Measurements from ENCODE around the gene COL28A1. TPM values are rescaled to one million over a fixed set of nuclear protein-coding genes. Genes with fewer than 3 reads are reported as not detected.

The COL28A1 gene
- total RNA-seq, 3 donors from 2014 or later: 0.08 to 0.10 TPM; not detected in 1

- ATAC-seq: no peak
- Mint-ChIP-seq H3K27me3 (ENCODE audit: low read depth) (peaks cover 4% of the 10 kb centered on the region), H3K4me3 (no peak overlapping the region), H3K9me3 (no peaks in the 10 kb centered on the region), H3K4me1 (ENCODE audit: low read depth) (no peaks in the 10 kb centered on the region), H3K36me3 (ENCODE audit: insufficient read depth) (no peaks in the 10 kb centered on the region)
- no peak for DNase-seq
Measured at GRCh38 chr7:7323921-7324320, 211.8 kb downstream of the COL28A1 start.

- H3K4me1 Mint-ChIP-seq (ENCODE audit: low read depth): no peaks in the 10 kb centered on the region
- H3K9me3 Mint-ChIP-seq: no peaks in the 10 kb centered on the region
- H3K36me3 Mint-ChIP-seq (ENCODE audit: insufficient read depth): no peaks in the 10 kb centered on the region
- H3K27me3 Mint-ChIP-seq (ENCODE audit: low read depth): peaks cover 4% of the 10 kb centered on the region
- no peak for ATAC-seq
- DNase-seq: no peak
- no peak overlapping the region for H3K4me3 Mint-ChIP-seq
Measured at GRCh38 chr7:7323352-7323751, 212.3 kb downstream of the COL28A1 start.

DNA sequence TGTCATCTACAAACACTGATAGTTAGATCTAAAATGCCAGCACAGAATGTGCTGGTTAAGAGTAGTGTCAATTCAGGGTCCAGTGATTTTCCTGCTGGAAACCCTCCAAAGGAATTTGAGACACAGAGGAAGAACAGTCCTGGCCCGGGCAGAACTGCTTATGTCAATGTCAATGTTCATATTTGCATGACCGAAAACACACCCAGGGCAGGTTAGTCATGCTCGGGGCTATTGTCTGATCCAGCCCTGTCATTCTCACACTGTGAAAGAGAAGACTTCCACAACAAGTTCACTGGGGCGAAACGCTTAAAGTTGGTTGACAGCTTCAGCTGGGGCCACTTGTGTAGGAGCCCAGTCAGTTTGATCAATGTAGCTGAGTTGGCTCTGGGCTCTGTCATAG is 214.0 kb downstream of the COL28A1 start:
- H3K9me3 Mint-ChIP-seq: no peaks in the 10 kb centered on the region
- H3K27me3 Mint-ChIP-seq (ENCODE audit: low read depth): peaks cover 4% of the 10 kb centered on the region
- no peaks in the 10 kb centered on the region for H3K36me3 Mint-ChIP-seq (ENCODE audit: insufficient read depth)
- no peak overlapping the region for H3K4me3 Mint-ChIP-seq
- no peaks in the 10 kb centered on the region for H3K4me1 Mint-ChIP-seq (ENCODE audit: low read depth)
- no peak for DNase-seq
- no peak for ATAC-seq

- no peak overlapping the region for H3K4me3 Mint-ChIP-seq
- H3K27me3 Mint-ChIP-seq (ENCODE audit: low read depth): no peaks in the 10 kb centered on the region
- no peak for ATAC-seq
- H3K36me3 Mint-ChIP-seq (ENCODE audit: insufficient read depth): no peaks in the 10 kb centered on the region
- no peaks in the 10 kb centered on the region for H3K4me1 Mint-ChIP-seq (ENCODE audit: low read depth)
- no peaks in the 10 kb centered on the region for H3K9me3 Mint-ChIP-seq
- no peak for DNase-seq
Measured at GRCh38 chr7:7318601-7319000, 217.1 kb downstream of the COL28A1 start.

DNA sequence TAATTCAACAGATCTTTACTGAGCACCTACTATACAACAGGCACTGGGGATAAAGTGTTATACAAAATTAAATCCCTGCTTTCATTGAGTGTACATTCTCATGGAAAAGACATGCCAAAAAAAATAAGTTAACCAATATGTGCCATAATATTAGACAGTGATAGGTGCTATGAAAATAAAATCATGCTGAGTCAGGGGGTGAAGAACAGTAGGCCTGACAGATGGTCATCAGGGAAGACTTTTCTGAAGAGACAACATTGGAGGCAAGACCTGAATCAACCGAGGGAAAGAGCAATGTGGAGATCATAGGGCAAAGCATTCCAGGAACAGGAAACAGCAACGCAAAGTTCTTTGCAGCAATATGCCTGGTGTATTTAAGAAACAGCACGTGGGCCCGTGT is 217.8 kb downstream of the COL28A1 start:
- no peaks in the 10 kb centered on the region for H3K27me3 Mint-ChIP-seq (ENCODE audit: low read depth)
- H3K4me1 Mint-ChIP-seq (ENCODE audit: low read depth): no peaks in the 10 kb centered on the region
- H3K9me3 Mint-ChIP-seq: no peaks in the 10 kb centered on the region
- H3K36me3 Mint-ChIP-seq (ENCODE audit: insufficient read depth): no peaks in the 10 kb centered on the region
- ATAC-seq (no peak), DNase-seq (no peak)
- H3K4me3 Mint-ChIP-seq: no peak overlapping the region

- Mint-ChIP-seq H3K36me3 (ENCODE audit: insufficient read depth) (no peaks in the 10 kb centered on the region), H3K27me3 (ENCODE audit: low read depth) (no peaks in the 10 kb centered on the region), H3K4me1 (ENCODE audit: low read depth) (no peaks in the 10 kb centered on the region), H3K9me3 (no peaks in the 10 kb centered on the region), H3K4me3 (no peak overlapping the region)
- no peak for DNase-seq
- ATAC-seq: no peak
Measured at GRCh38 chr7:7315851-7316250, 219.8 kb downstream of the COL28A1 start.

DNA sequence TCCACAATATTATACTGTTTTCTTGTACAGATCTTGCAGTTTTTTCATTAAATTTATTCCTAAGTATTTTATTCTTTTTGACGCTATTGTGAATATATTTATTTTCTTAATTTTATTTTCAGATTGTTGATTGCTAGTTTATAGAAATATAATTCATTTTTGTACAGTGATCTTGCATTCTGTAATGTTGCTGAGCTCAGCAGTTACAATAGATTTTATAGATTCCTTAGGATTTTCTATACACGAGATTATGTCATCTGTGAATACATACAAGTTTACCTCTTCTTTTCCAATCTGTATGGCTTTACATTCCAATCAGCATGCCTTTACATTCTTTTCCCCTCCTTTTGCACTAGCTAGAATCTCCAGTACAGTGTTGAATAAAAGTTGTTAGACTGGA is 223.3 kb downstream of the COL28A1 start:
- Mint-ChIP-seq H3K27me3 (ENCODE audit: low read depth) (peaks cover 2% of the 10 kb centered on the region), H3K36me3 (ENCODE audit: insufficient read depth) (no peaks in the 10 kb centered on the region), H3K4me1 (ENCODE audit: low read depth) (no peaks in the 10 kb centered on the region), H3K4me3 (no peak overlapping the region), H3K9me3 (peaks cover 3% of the 10 kb centered on the region)
- DNase-seq (no peak), ATAC-seq (no peak)

DNA sequence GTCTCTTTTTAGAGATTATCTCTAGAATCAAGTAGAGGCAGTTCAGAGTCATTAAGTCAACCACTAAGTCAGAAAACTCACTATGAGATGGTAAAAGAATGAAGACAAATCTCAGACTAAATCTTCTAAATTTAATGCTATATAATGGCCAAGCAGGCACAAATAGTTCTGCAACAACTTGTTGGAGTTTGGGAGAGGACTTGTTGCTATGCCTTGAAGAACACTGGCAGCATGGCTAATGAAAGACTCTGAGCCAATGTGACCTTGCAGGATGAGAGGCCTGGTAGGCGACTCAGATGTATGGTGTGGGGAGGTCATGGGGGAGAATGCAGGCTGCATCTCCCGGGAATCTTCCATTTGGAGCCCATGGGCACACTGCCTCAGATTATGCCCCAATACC is 224.7 kb downstream of the COL28A1 start:
- no peak overlapping the region for H3K4me3 Mint-ChIP-seq
- ATAC-seq (no peak), DNase-seq (no peak)
- H3K27me3 Mint-ChIP-seq (ENCODE audit: low read depth): peaks cover 2% of the 10 kb centered on the region
- no peaks in the 10 kb centered on the region for H3K36me3 Mint-ChIP-seq (ENCODE audit: insufficient read depth)
- peaks cover 3% of the 10 kb centered on the region for H3K9me3 Mint-ChIP-seq
- no peaks in the 10 kb centered on the region for H3K4me1 Mint-ChIP-seq (ENCODE audit: low read depth)

DNA sequence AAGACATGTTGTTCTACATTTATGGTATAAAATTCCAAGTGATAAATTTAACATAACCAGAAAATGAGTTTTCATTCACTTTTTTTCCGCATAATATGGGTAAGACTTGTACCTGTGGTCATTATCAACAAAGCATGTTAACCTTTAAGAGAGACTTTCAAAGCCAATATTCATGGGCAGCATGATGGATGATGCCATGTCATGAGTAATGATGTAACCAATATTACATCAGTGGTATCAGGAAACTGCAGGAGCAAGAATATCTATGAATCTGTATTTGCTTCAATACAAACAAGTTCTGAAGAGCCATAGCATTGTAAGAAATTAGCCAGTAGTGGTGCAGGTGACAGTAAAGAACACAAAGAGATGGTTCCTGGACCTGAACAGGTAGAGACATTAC is 226.5 kb downstream of the COL28A1 start:
- H3K4me3 Mint-ChIP-seq: no peak overlapping the region
- H3K27me3 Mint-ChIP-seq (ENCODE audit: low read depth): peaks cover 2% of the 10 kb centered on the region
- H3K9me3 Mint-ChIP-seq: peaks cover 3% of the 10 kb centered on the region
- ATAC-seq (no peak), DNase-seq (no peak)
- H3K4me1 Mint-ChIP-seq (ENCODE audit: low read depth): no peaks in the 10 kb centered on the region
- H3K36me3 Mint-ChIP-seq (ENCODE audit: insufficient read depth): no peaks in the 10 kb centered on the region

Other genes with a start within 250 kb of the COL28A1 start
- gene MIOS, start 31.0 kb upstream of the COL28A1 start, total RNA-seq: 10 to 100 TPM; 33.9 to 41.5 (median 37.5) TPM
- gene UMAD1, start 104.9 kb upstream of the COL28A1 start, total RNA-seq: 10 to 100 TPM; 12.5 to 16.9 (median 13.9) TPM
- gene RPA3, start 182.7 kb upstream of the COL28A1 start, total RNA-seq: 10 to 100 TPM; 76.9 to 82.6 (median 79.2) TPM

All from activated T-cell treated with anti-CD3 and anti-CD28 coated beads, Interleukin-2, amount 50 U/mL, for 4 hours (primary cell).